Activated naive CD8-positive, alpha-beta T cell treated with anti-CD3 and anti-CD28 coated beads, Interleukin-2, amount 50 U/mL, for 24 hours (primary cell): Measurements from ENCODE around the gene PIP5K1C.
A peak's percentile ranks its signal among the peaks of the same experiment; 100 is the strongest.
"Not testable (repeated sequence)": the region's sequence is repeated elsewhere in the genome, so short reads cannot be mapped to it uniquely, and the experiment has no call there.

Experiments used
- ATAC-seq: fragments of 150-1000 bp; cut with Tn5 transposase; one replicate; pipeline ENCODE4 v1.10.0; 2021
- DNase-seq: peaks from one replicate; pipeline ENCODE4 v3.0.0; 2021
- H3K27ac Mint-ChIP-seq: one replicate; pipeline ENCODE4 v1.8.0; 2021; ENCODE audit warnings: mild to moderate bottlenecking, mixed read lengths
- H3K27me3 Mint-ChIP-seq: one replicate; pipeline ENCODE4 v1.8.0; 2021; ENCODE audit warnings: mixed read lengths
- H3K36me3 Mint-ChIP-seq: one replicate; pipeline ENCODE4 v1.8.0; 2021; ENCODE audit warnings: low read depth, mixed read lengths
- H3K4me1 Mint-ChIP-seq: one replicate; pipeline ENCODE4 v1.8.0; 2021; ENCODE audit warnings: mixed read lengths
- H3K4me3 Mint-ChIP-seq: one replicate; pipeline ENCODE4 v1.8.0; 2021; ENCODE audit warnings: mild to moderate bottlenecking, moderate library complexity, mixed read lengths
- H3K9me3 Mint-ChIP-seq: one replicate; pipeline ENCODE4 v1.8.0; 2021; ENCODE audit warnings: mixed read lengths

PIP5K1C gene

GRCh38 chr19:3590991-3591659 lies 109.1 kb downstream of the PIP5K1C start:
- H3K4me3 Mint-ChIP-seq, result no peak overlapping the region
- H3K27ac Mint-ChIP-seq, result no peak overlapping the region
- ATAC-seq (no peak), DNase-seq (no peak)
- no peaks in the 10 kb centered on the region for H3K4me1 Mint-ChIP-seq
- H3K27me3 Mint-ChIP-seq, result no peaks in the 10 kb centered on the region
- no peaks in the 10 kb centered on the region for H3K36me3 Mint-ChIP-seq
- H3K9me3 Mint-ChIP-seq, result no peaks in the 10 kb centered on the region

GRCh38 chr19:3589949-3590348 lies 110.3 kb downstream of the PIP5K1C start:
- Mint-ChIP-seq H3K36me3 (no peaks in the 10 kb centered on the region), H3K27ac (no peak overlapping the region), H3K4me3 (no peak overlapping the region), H3K27me3 (no peaks in the 10 kb centered on the region), H3K4me1 (no peaks in the 10 kb centered on the region), H3K9me3 (no peaks in the 10 kb centered on the region)
- no peak for DNase-seq
- no peak for ATAC-seq

- no peak overlapping the region for H3K4me3 Mint-ChIP-seq
Measured at GRCh38 chr19:3589439-3589838, 110.8 kb downstream of the PIP5K1C start.

GRCh38 chr19:3586707-3587346 lies 113.4 kb downstream of the PIP5K1C start:
- H3K9me3 Mint-ChIP-seq, result no peaks in the 10 kb centered on the region
- no peaks in the 10 kb centered on the region for H3K36me3 Mint-ChIP-seq
- no peaks in the 10 kb centered on the region for H3K27me3 Mint-ChIP-seq
- no peaks in the 10 kb centered on the region for H3K4me1 Mint-ChIP-seq
- no peak for ATAC-seq
- no peak overlapping the region for H3K4me3 Mint-ChIP-seq
- H3K27ac Mint-ChIP-seq, result no peak overlapping the region
- DNase-seq, result no peak

More at GRCh38 chr19:3589439-3589838, 110.8 kb downstream of the PIP5K1C start:
- Mint-ChIP-seq H3K36me3 (no peaks in the 10 kb centered on the region), H3K9me3 (no peaks in the 10 kb centered on the region), H3K27me3 (no peaks in the 10 kb centered on the region), H3K27ac (no peak overlapping the region), H3K4me1 (no peaks in the 10 kb centered on the region)
- DNase-seq (no peak), ATAC-seq (no peak)

GRCh38 chr19:3586127-3586626 lies 114.1 kb downstream of the PIP5K1C start:
- DNase-seq (peak; percentile 68), ATAC-seq (no peak)
- Mint-ChIP-seq H3K27me3 (no peaks in the 10 kb centered on the region), H3K4me3 (no peak overlapping the region), H3K4me1 (no peaks in the 10 kb centered on the region), H3K36me3 (no peaks in the 10 kb centered on the region), H3K9me3 (no peaks in the 10 kb centered on the region), H3K27ac (no peak overlapping the region)

GRCh38 chr19:3585301-3586126 lies 114.8 kb downstream of the PIP5K1C start, which contains the start of gene GIPC3:
Gene GIPC3 (plus strand): TSS chr19:3585478. CDS start chr19:3585598, 120 bp downstream.
- ATAC-seq (no peak), DNase-seq (no peak)
- Mint-ChIP-seq H3K4me1 (no peaks in the 10 kb centered on the region), H3K27me3 (no peaks in the 10 kb centered on the region), H3K27ac (no peak within 1 kb of the TSS), H3K9me3 (no peaks in the 10 kb centered on the region), H3K4me3 (no peak within 1 kb of the TSS), H3K36me3 (no peaks in the 10 kb centered on the region)

- not testable (repeated sequence) for H3K4me3 Mint-ChIP-seq, H3K9me3 Mint-ChIP-seq, H3K36me3 Mint-ChIP-seq, DNase-seq, H3K27ac Mint-ChIP-seq, ATAC-seq, H3K27me3 Mint-ChIP-seq, H3K4me1 Mint-ChIP-seq
Measured at GRCh38 chr19:3584036-3584802, 116.0 kb downstream of the PIP5K1C start.

GRCh38 chr19:3581792-3582191 lies 118.5 kb downstream of the PIP5K1C start:
- not testable (repeated sequence) for H3K4me3 Mint-ChIP-seq, DNase-seq, H3K27me3 Mint-ChIP-seq, H3K27ac Mint-ChIP-seq, H3K4me1 Mint-ChIP-seq, H3K9me3 Mint-ChIP-seq, H3K36me3 Mint-ChIP-seq, ATAC-seq
